GM12878 (cell line): ENCODE measurements around the gene DPP6. TPM values are rescaled to one million over a fixed set of nuclear protein-coding genes. Genes with fewer than 3 reads are reported as not detected.

ENCODE experiments used
- ATAC-seq: fragments of 200-7000 bp; cut with Tn5 transposase; 3 replicates; pipeline ENCODE4 v1.9.1; 2020; ENCODE audit warnings: mild to moderate bottlenecking, moderate library complexity
- BruUV-seq: library from RNA; stranded (reverse); fragments of 400-500 nt; replicated peaks from 2 replicates; lab custom pipeline; 2021; lab: Mats Ljungman, UMichigan
- CTCF ChIA-PET: fragments of 300-600 bp; sonication (Branson Sonifier 250); formaldehyde crosslinking; extraction: SDS; loops from one replicate; lab custom pipeline; 2021; ENCODE audit warnings: inconsistent platforms; lab: Yijun Ruan, JAX
- POLR2A ChIA-PET: fragments of 350-600 bp; formaldehyde crosslinking; extraction: SDS; loops from one replicate; lab custom pipeline; 2021; ENCODE audit warnings: inconsistent platforms; lab: Charles Lee
- RAD21 ChIA-PET: fragments of 300-600 bp; sonication (Branson Sonifier 250); formaldehyde crosslinking; loops from one replicate; lab custom pipeline; 2023; ENCODE audit warnings: antibody characterized with exemption; ENCODE audit not compliant: unreplicated experiment; lab: Charles Lee
- SMC1A ChIA-PET: fragments of 300-600 bp; sonication (Branson Sonifier 250); formaldehyde crosslinking; loops from one replicate; lab custom pipeline; 2023; ENCODE audit not compliant: unreplicated experiment, uncharacterized antibody; lab: Charles Lee
- DNase-seq: peaks from one replicate; pipeline ENCODE4 v3.0.0-alpha.2; 2011; ENCODE audit warnings: low read depth, low spot score
- FAIRE-seq: peaks from 3 replicates; lab custom pipeline; 2011; peaks lifted over from hg19 to GRCh38; lab: Jason Lieb, UNC
- H2AFZ ChIP-seq: 2 replicates; pipeline ENCODE4 v1.6.0; 2011; ENCODE audit warnings: low read depth, low read length, control low read depth; ENCODE audit not compliant: control insufficient read depth
- H3K27ac ChIP-seq: 2 replicates; pipeline ENCODE4 v1.5.1; 2011; ENCODE audit warnings: control low read depth; ENCODE audit not compliant: control insufficient read depth, insufficient read depth
- H3K27me3 ChIP-seq, 2 experiments: replicated peaks in 1 of 2; 2 replicates each; pipeline versions ENCODE4 v1.6.0 to v1.6.1; 2011; ENCODE audit warnings: low read length in 1 of 2; ENCODE audit not compliant: control insufficient read depth in 2 of 2, insufficient read depth in 2 of 2
- H3K36me3 ChIP-seq, 2 experiments: 2 replicates each; pipeline ENCODE4 v1.5.1; 2011; ENCODE audit warnings: low read length in 1 of 2; ENCODE audit not compliant: control insufficient read depth in 2 of 2, insufficient read depth in 2 of 2
- H3K4me1 ChIP-seq: 2 replicates; pipeline ENCODE4 v1.6.1; 2011; ENCODE audit warnings: mild to moderate bottlenecking, low read length, moderate library complexity, mixed read lengths; ENCODE audit not compliant: control insufficient read depth, insufficient read depth
- H3K4me2 ChIP-seq: 2 replicates; pipeline ENCODE4 v1.6.0; 2011; ENCODE audit warnings: control low read depth; ENCODE audit not compliant: control insufficient read depth, insufficient read depth
- H3K4me3 ChIP-seq: fragments of 200-600 bp; sonication (generic); 2 replicates; pipeline ENCODE4 v1.5.1; 2016
- H3K79me2 ChIP-seq: 2 replicates; pipeline ENCODE4 v1.6.0; 2011; ENCODE audit warnings: low read length; ENCODE audit not compliant: control insufficient read depth, insufficient read depth
- H3K9ac ChIP-seq: 2 replicates; pipeline ENCODE4 v1.8.0; 2011; ENCODE audit warnings: low read length, control low read depth, mixed read lengths; ENCODE audit not compliant: control insufficient read depth, insufficient read depth
- H3K9me3 ChIP-seq: replicated peaks from 3 replicates; pipeline ENCODE4 v1.5.1; 2011; ENCODE audit warnings: mild to moderate bottlenecking, low read length; ENCODE audit not compliant: control insufficient read depth, insufficient read depth
- H4K20me1 ChIP-seq: 2 replicates; pipeline ENCODE4 v1.6.0; 2011; ENCODE audit not compliant: control insufficient read depth, insufficient read depth
- CREB1 ChIP-seq: IDR thresholded peaks from 2 replicates; pipeline ENCODE4 v1.6.1; 2012; ENCODE audit warnings: low read depth, mild to moderate bottlenecking, inconsistent platforms
- GABPA ChIP-seq: IDR thresholded peaks from 2 replicates; pipeline ENCODE4 v1.6.1; 2014; ENCODE audit warnings: antibody characterized with exemption, low read depth, mild to moderate bottlenecking, inconsistent platforms
- REST ChIP-seq: IDR thresholded peaks from 2 replicates; pipeline ENCODE4 v1.6.1; 2012; ENCODE audit warnings: mild to moderate bottlenecking, low read depth, low read length
- SREBF1 ChIP-seq: IDR thresholded peaks from 2 replicates; pipeline ENCODE4 v1.6.1; 2012; ENCODE audit warnings: mild to moderate bottlenecking, low read length
- ZNF622 ChIP-seq: fragments of 450-650 bp; IDR thresholded peaks from 2 replicates; pipeline ENCODE4 v1.6.1; 2017; ENCODE audit warnings: mild to moderate bottlenecking, inconsistent platforms
- WGBS: methylation state at CpG from one replicate; pipeline ENCODE4 v1.1.6; 2016; ENCODE audit warnings: low lambda C conversion rate; ENCODE audit not compliant: insufficient replicate concordance, insufficient coverage; ENCODE audit errors: missing lambda C conversion rate; 5-methylcytosine and 5-hydroxymethylcytosine counted together
- in situ Hi-C: fragments of 300-500 bp; cut with MboI; formaldehyde crosslinking; loops from 9 replicates; pipeline ENCODE4 v1.14.3; 2018; ENCODE audit warnings: mixed read lengths
- intact Hi-C: fragments of 100-400 bp; cut with micrococcal nuclease; formaldehyde crosslinking; loops from one replicate; pipeline ENCODE4 v1.14.2; 2022; ENCODE audit not compliant: unreplicated experiment
- polyA plus RNA-seq, 11 experiments: library from polyadenylated mRNA; depleted of rRNA in 4 of 11; unstranded in 6 of 11; stranded (reverse) in 5 of 11; fragments of >200 nt; fragmentation: Nextera tagmentation in 4 of 11; fragmentation: Illumina TruSeq in 1 of 11; extraction: Ambion mirVana in 4 of 11; extraction: Trizol in 1 of 11; gene quantifications; 1 replicate in 1 of 11; 2 replicates in 10 of 11; pipeline versions ENCODE4 v1.2.1 to v1.2.3, GENCODE V29; 2011 to 2016; ENCODE audit warnings: inconsistent platforms in 2 of 11, missing spikeins in 2 of 11, low read depth in 1 of 11
- total RNA-seq, 4 experiments: library from RNA; depleted of rRNA in 3 of 4; stranded (reverse); fragments of >200 nt in 3 of 4; fragmentation: Illumina TruSeq in 1 of 4; extraction: Trizol in 1 of 4; gene quantifications; 2 replicates each; pipeline versions ENCODE4 v1.2.1 to v1.2.3, GENCODE V29; 2013 to 2021
- TF ChIP-seq, protein P1 (sequence below): fragments of 450-650 bp; IDR thresholded peaks from 2 replicates; pipeline ENCODE4 v1.6.1; 2017; ENCODE audit warnings: antibody characterized with exemption, mild to moderate bottlenecking, moderate library complexity
- TF ChIP-seq, protein P2 (sequence below): fragments of 450-650 bp; IDR thresholded peaks from 2 replicates; pipeline ENCODE4 v1.6.1; 2018; ENCODE audit warnings: borderline replicate concordance, mild to moderate bottlenecking; ENCODE audit not compliant: partially characterized antibody

The DPP6 gene
- total and polyA plus RNA-seq, 10 of the 15 experiments (the other 5 are each of a cell fraction or from before 2014, with no cell fraction given): not detected

GRCh38 chr7:154776350-154776749 is 724.2 kb downstream of the DPP6 start:
- ATAC-seq: no peak
- WGBS: 18% methylated on average over 5 of the region's 5 CpGs
- TF ChIP-seq SREBF1: no peak
- peak; percentile 65; the same call in 1 of the 2 replicates for TF ChIP-seq GABPA
- TF ChIP-seq, all 136 proteins: peak for 1
- Histone ChIP-seq H3K36me3 (no peaks in the 10 kb centered on the region), H3K27me3 (no peaks in the 10 kb centered on the region), H3K27ac (no peak overlapping the region), H3K9ac (no peak overlapping the region), H3K9me3 (no peaks in the 10 kb centered on the region; the same call in 2 of the 3 replicates), H3K4me1 (no peaks in the 10 kb centered on the region), H3K4me3 (no peak overlapping the region), H4K20me1 (no peaks in the 10 kb centered on the region), H2AFZ (no peak overlapping the region; the same call in 1 of the 2 replicates), H3K79me2 (no peaks in the 10 kb centered on the region), H3K4me2 (no peak overlapping the region)
- POLR2A ChIA-PET: no interaction called here
- DNase-seq: no peak
- CTCF ChIA-PET: no interaction called here
- intact Hi-C loops (no loop called here), in situ Hi-C loops (no loop called here)
- SMC1A ChIA-PET: no interaction called here
- no peak for FAIRE-seq
- no TSS peak for BruUV-seq
- RAD21 ChIA-PET: no interaction called here

- Histone ChIP-seq H3K36me3 (no peaks in the 10 kb centered on the region), H3K9me3 (no peaks in the 10 kb centered on the region; the same call in 2 of the 3 replicates), H3K79me2 (no peaks in the 10 kb centered on the region), H3K4me3 (no peak overlapping the region), H4K20me1 (no peaks in the 10 kb centered on the region), H2AFZ (no peak overlapping the region), H3K4me2 (no peak overlapping the region), H3K9ac (no peak overlapping the region), H3K27me3 (no peaks in the 10 kb centered on the region), H3K27ac (no peak overlapping the region), H3K4me1 (no peaks in the 10 kb centered on the region)
- no peak for TF ChIP-seq ZNF622
- no peak for TF ChIP-seq REST
- TF ChIP-seq, protein P1, sequence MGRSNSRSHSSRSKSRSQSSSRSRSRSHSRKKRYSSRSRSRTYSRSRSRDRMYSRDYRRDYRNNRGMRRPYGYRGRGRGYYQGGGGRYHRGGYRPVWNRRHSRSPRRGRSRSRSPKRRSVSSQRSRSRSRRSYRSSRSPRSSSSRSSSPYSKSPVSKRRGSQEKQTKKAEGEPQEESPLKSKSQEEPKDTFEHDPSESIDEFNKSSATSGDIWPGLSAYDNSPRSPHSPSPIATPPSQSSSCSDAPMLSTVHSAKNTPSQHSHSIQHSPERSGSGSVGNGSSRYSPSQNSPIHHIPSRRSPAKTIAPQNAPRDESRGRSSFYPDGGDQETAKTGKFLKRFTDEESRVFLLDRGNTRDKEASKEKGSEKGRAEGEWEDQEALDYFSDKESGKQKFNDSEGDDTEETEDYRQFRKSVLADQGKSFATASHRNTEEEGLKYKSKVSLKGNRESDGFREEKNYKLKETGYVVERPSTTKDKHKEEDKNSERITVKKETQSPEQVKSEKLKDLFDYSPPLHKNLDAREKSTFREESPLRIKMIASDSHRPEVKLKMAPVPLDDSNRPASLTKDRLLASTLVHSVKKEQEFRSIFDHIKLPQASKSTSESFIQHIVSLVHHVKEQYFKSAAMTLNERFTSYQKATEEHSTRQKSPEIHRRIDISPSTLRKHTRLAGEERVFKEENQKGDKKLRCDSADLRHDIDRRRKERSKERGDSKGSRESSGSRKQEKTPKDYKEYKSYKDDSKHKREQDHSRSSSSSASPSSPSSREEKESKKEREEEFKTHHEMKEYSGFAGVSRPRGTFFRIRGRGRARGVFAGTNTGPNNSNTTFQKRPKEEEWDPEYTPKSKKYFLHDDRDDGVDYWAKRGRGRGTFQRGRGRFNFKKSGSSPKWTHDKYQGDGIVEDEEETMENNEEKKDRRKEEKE: no peak
- no peak for TF ChIP-seq CREB1
- TF ChIP-seq, protein P2, sequence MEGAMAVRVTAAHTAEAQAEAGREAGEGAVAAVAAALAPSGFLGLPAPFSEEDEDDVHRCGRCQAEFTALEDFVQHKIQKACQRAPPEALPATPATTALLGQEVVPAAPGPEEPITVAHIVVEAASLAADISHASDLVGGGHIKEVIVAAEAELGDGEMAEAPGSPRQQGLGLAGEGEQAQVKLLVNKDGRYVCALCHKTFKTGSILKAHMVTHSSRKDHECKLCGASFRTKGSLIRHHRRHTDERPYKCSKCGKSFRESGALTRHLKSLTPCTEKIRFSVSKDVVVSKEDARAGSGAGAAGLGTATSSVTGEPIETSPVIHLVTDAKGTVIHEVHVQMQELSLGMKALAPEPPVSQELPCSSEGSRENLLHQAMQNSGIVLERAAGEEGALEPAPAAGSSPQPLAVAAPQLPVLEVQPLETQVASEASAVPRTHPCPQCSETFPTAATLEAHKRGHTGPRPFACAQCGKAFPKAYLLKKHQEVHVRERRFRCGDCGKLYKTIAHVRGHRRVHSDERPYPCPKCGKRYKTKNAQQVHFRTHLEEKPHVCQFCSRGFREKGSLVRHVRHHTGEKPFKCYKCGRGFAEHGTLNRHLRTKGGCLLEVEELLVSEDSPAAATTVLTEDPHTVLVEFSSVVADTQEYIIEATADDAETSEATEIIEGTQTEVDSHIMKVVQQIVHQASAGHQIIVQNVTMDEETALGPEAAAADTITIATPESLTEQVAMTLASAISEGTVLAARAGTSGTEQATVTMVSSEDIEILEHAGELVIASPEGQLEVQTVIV: no peak
- 44% methylated on average over 5 of the region's 5 CpGs for WGBS
- ChIA-PET CTCF (no interaction called here), RAD21 (no interaction called here), POLR2A (no interaction called here), SMC1A (no interaction called here)
- ATAC-seq: no peak
- intact Hi-C loops: no loop called here
- in situ Hi-C loops: no loop called here
- BruUV-seq: no TSS peak
- DNase-seq: no peak
- no peak for FAIRE-seq
Measured at GRCh38 chr7:154777023-154777422, 724.8 kb downstream of the DPP6 start.
